Lower leg skin (tissue), 3 donors: ENCODE data around the gene DCUN1D3.

Source experiments
- CTCF ChIP-seq, 3 donors: fragments of 450-650 bp; IDR thresholded peaks; one replicate each; pipeline ENCODE4 v1.5.1; 2016; ENCODE audit warnings: antibody characterized with exemption in 3 of 3, mild to moderate bottlenecking in 3 of 3, moderate library complexity in 2 of 3
- POLR2A ChIP-seq, 2 donors: fragments of 450-650 bp; IDR thresholded peaks; one replicate each; pipeline ENCODE4 v1.6.1; 2016 to 2017; ENCODE audit warnings: antibody characterized with exemption in 2 of 2, mild to moderate bottlenecking in 1 of 2, moderate library complexity in 1 of 2

GRCh38 chr16:20906341-20907255, 6.4 kb upstream of the DCUN1D3 start:
- TF ChIP-seq CTCF (IDR thresholded peaks at IDR 0.05) (no peak), POLR2A (IDR thresholded peaks at IDR 0.05) (no peak)
